ENCODE data around the gene CAMTA1.

CAMTA1 gene

DNA sequence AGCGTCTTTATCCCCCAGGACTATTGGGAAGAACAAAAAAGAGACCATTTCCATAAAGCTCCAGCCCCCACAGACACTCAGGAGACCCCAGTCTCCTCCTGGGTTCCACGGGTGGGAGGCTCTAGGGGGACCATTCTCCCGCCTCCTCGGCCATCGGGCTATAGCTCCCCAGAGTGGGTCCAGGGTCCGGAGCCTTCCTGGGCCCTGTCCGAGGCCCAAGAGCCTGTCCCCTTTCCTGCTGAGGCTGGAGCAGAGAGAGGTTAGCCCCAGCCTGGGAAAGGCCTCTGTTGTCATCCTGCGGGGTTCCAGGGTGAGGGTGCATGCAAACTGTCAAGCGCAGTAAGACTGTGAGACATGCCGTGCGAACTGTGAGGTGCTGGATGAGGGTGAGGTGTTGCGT, 166.3 kb downstream of the CAMTA1 start:
- TF ChIP-seq, protein P1, sequence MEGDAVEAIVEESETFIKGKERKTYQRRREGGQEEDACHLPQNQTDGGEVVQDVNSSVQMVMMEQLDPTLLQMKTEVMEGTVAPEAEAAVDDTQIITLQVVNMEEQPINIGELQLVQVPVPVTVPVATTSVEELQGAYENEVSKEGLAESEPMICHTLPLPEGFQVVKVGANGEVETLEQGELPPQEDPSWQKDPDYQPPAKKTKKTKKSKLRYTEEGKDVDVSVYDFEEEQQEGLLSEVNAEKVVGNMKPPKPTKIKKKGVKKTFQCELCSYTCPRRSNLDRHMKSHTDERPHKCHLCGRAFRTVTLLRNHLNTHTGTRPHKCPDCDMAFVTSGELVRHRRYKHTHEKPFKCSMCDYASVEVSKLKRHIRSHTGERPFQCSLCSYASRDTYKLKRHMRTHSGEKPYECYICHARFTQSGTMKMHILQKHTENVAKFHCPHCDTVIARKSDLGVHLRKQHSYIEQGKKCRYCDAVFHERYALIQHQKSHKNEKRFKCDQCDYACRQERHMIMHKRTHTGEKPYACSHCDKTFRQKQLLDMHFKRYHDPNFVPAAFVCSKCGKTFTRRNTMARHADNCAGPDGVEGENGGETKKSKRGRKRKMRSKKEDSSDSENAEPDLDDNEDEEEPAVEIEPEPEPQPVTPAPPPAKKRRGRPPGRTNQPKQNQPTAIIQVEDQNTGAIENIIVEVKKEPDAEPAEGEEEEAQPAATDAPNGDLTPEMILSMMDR (conservative IDR thresholded peaks at IDR 0.05; ENCODE audit: low read depth, low read length), result no peak
- DNase-seq (ENCODE audit: low read depth), result no peak
- H3K4me3 ChIP-seq (ENCODE audit: low read depth, low read length), result no peak overlapping the region

DNA sequence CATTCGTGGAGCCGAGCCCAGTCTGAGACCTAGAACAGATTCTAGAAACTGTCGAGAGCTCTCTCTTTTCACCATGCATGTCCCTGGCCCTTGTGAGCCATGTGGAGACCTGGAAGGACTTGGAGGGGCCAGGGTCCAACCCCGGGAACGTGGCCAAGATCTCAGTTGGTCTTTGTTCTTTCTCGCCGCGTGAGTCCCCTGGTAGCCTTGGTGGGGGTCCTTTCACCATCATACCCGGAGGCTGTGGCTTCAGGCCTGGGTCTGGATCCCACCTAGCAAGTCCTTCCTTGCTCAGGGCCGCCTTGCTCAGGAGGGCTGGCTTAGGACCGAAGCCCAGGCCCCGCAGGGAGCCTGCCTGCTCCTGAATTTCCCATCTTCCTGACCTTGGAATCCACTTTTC, 168.0 kb downstream of the CAMTA1 start:
- no peak overlapping the region for H3K4me3 ChIP-seq (ENCODE audit: low read depth, low read length)
- TF ChIP-seq, protein P1 (conservative IDR thresholded peaks at IDR 0.05; ENCODE audit: low read depth, low read length), result no peak
- no peak for DNase-seq (ENCODE audit: low read depth)

DNA sequence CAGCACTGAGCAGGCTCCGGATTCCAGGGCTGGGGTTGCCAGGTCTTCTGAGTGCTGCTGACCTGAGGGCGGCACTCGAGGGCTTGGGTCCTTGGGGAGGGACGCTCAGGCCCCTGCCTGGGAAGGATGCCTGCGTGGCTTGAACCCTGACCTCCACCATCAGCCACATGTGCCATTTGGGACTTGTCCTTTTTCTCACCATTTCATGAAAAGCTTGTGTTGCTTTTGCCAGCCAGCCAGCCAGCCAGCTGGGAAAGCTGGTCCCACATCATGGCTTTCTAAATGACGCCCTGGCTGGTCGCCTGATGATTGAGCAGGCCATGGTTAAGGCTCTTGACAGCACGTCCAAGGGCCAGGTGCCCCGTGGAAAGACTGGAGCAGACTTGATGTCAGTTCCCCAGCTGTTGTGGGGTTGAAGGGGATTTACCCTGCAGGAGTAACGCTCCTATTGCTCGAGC, 168.7 kb downstream of the CAMTA1 start:
- no peak for DNase-seq (ENCODE audit: low read depth)
- TF ChIP-seq, protein P1 (conservative IDR thresholded peaks at IDR 0.05; ENCODE audit: low read depth, low read length), result no peak
- H3K4me3 ChIP-seq (ENCODE audit: low read depth, low read length), result no peak overlapping the region

DNA sequence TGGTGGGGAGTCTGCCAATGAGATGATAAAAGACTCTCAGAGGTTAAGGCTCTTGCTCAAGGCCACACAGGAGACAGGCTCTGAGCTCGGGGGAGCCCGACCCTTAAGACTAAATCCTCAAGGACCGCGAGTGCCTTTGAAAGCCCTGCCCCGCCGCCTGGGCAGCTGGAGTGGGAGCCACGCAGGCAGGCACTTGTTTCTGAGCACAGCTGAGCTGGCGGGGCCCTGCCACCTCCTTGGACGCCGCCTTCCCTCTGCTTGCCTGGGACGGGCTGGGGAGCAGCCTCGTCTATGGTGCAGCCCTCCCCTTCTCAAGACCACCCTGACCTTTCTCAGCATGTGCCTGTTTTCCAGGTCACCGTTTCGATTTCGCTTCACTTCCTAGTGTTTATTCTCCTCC, 169.3 kb downstream of the CAMTA1 start:
- no peak overlapping the region for H3K4me3 ChIP-seq (ENCODE audit: low read depth, low read length)
- TF ChIP-seq, protein P1 (conservative IDR thresholded peaks at IDR 0.05; ENCODE audit: low read depth, low read length), result no peak
- DNase-seq (ENCODE audit: low read depth), result no peak

DNA sequence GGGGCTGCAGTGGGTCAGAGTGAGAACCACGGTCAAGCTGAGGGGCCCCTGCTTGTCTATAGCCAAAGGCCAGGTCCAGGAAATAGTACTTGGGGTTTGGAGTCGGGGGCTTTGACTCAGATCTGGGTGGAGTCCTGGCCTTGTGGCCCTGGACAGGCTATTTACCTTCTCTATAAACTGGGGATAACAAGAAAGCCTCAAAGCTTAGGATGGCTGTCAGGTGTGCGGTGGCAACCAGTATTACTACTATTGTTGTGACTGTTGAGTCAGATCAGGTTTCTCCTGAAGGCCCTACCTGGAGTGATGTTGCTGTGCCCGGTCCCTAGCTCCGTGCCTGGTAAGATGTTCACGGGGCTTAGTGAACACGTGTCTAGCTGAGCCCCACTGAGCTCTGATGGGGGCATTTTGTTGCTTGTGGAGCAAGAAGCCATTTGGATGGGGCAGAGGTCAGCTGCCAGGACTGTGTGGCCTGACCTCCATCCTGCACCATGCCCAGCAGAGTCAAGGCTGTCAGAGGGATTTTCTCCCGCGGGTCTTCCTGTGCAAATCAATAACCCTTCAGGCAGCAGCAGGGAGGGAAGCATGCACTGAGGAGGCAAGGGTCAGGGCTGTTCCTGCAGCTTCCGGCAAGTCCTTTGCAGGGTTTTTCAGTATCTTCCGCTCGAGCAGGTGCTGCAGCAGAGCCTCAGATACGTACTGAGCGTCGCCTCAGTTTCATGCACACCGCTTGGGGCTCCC, 170.3 kb downstream of the CAMTA1 start:
- TF ChIP-seq, protein P1 (conservative IDR thresholded peaks at IDR 0.05; ENCODE audit: low read depth, low read length), result no peak
- no peak overlapping the region for H3K4me3 ChIP-seq (ENCODE audit: low read depth, low read length)
- no peak for DNase-seq (ENCODE audit: low read depth)

DNA sequence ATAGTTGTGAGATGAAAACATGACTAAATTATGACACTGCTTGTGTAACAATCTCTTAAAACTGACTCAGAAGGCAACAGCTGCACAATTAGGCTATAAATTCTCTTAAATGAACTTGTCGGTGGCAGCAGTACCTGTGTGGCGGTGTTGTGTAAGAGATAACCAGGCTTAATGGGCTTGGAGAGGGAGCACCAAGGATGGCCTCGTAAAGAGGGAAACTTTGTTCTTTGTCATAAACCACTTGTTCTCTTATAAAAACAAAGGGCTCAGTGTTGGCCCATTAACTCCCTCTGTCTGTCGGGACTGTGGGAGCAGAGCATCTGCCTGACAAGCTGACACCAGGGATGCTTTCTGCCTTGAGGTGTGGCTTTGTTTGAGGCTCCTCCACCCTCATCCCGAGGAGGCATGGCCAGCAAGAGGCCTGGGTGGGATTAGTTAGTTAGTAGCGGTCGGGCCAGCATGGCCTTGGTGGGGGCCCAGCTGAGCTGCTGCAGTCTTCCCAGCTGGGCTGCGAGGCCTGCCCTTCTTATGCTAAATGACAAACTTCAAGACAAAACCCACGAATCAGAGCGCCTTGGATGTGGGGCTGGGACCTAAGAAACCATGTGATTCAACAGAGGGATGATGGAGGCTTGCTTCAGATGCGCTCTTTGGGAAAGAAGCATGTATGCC, 171.4 kb downstream of the CAMTA1 start:
- no peak overlapping the region for H3K4me3 ChIP-seq (ENCODE audit: low read depth, low read length)
- TF ChIP-seq, protein P1 (conservative IDR thresholded peaks at IDR 0.05; ENCODE audit: low read depth, low read length), result no peak
- DNase-seq (ENCODE audit: low read depth), result no peak

All from choroid plexus epithelial cell (primary cell).